Measurements from ENCODE around the gene TENM4.

DNA sequence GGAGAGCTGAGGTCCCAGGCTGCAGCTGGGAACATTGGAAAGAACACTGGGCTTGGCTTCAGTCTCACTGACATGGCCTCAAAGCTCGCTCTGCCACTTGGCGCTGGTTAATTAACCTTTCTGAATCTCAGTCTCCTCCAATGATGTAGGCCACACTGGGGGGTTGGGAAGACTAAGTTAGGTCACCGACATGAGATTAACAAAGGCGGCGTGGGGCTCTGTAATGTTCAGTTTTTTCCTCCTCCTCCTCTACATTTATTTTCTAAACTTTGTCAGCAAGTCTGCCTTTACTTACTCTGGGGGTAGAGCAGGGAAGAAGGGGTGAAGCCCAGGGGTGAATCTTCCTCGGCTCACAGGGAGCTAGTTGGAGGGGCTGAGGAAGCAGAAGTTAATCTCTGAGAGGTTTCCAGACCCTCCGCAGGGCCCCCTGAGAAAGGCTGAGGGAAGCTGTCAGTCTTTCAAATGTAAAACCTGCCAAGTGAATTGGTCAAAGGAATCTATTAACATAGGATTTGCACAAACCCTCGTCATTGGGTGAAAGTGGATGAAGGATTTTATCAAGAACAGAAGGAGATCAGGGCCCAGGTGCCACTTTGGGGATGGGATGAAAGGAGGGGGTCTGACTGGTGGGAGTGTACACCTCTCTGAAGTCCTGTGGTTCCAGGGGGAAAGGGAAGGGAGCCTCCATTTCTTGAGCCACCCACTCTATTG is 32.1 kb upstream of the TENM4 start:
- TF ChIP-seq CTCF (IDR thresholded peaks at IDR 0.05; ENCODE audit: low read depth, low read length, missing input control) (no peak), TAF1 (conservative IDR thresholded peaks at IDR 0.05) (no peak), ZBTB33 (IDR thresholded peaks at IDR 0.05) (no peak), ATF3 (IDR thresholded peaks at IDR 0.05) (no peak), YY1 (IDR thresholded peaks at IDR 0.05) (no peak)
- TF ChIP-seq, protein P1, sequence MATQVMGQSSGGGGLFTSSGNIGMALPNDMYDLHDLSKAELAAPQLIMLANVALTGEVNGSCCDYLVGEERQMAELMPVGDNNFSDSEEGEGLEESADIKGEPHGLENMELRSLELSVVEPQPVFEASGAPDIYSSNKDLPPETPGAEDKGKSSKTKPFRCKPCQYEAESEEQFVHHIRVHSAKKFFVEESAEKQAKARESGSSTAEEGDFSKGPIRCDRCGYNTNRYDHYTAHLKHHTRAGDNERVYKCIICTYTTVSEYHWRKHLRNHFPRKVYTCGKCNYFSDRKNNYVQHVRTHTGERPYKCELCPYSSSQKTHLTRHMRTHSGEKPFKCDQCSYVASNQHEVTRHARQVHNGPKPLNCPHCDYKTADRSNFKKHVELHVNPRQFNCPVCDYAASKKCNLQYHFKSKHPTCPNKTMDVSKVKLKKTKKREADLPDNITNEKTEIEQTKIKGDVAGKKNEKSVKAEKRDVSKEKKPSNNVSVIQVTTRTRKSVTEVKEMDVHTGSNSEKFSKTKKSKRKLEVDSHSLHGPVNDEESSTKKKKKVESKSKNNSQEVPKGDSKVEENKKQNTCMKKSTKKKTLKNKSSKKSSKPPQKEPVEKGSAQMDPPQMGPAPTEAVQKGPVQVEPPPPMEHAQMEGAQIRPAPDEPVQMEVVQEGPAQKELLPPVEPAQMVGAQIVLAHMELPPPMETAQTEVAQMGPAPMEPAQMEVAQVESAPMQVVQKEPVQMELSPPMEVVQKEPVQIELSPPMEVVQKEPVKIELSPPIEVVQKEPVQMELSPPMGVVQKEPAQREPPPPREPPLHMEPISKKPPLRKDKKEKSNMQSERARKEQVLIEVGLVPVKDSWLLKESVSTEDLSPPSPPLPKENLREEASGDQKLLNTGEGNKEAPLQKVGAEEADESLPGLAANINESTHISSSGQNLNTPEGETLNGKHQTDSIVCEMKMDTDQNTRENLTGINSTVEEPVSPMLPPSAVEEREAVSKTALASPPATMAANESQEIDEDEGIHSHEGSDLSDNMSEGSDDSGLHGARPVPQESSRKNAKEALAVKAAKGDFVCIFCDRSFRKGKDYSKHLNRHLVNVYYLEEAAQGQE (IDR thresholded peaks at IDR 0.05): no peak
